ENCODE data around the gene MAST4. TPM values are rescaled to one million over a fixed set of nuclear protein-coding genes. Genes with fewer than 3 reads are reported as not detected.
A peak's percentile ranks its signal among the peaks of the same experiment; 100 is the strongest.

Gene MAST4
- total and polyA plus RNA-seq, 2 donors from 2014 or later, result 27.3 to 31.4 TPM

- peaks cover 0 to 16% (median 6%) of the 10 kb centered on the region in 3 donors for H3K4me1 ChIP-seq (ENCODE audit: control insufficient read depth in 2 of 3, insufficient read depth in 2 of 3, low read depth in 1 of 3, low read length in 3 of 3)
- FAIRE-seq (no peak), DNase-seq (no peak)
- H3K27ac ChIP-seq (ENCODE audit: low read depth in 2 of 2, low read length in 2 of 2), result no peak overlapping the region
- intact Hi-C loops (cut with DNase I), result no loop called here
- H3K9ac ChIP-seq (ENCODE audit: low read length in 3 of 3), result no peak overlapping the region
- no peaks in the 10 kb centered on the region for H3K27me3 ChIP-seq (ENCODE audit: control insufficient read depth, insufficient read depth, low read length)
- no peaks in the 10 kb centered on the region for H3K9me3 ChIP-seq (ENCODE audit: control insufficient read depth in 2 of 3, insufficient read depth in 1 of 3, low read length in 3 of 3)
- no peak overlapping the region for H3K4me3 ChIP-seq (ENCODE audit: low read length in 3 of 3)
- TF ChIP-seq CTCF (IDR thresholded peaks at IDR 0.05; ENCODE audit: borderline replicate concordance, extremely low read depth, insufficient read depth), result no peak
- H3K36me3 ChIP-seq (ENCODE audit: control insufficient read depth in 2 of 3, insufficient read depth in 3 of 3, low read length in 3 of 3), result no peaks in the 10 kb centered on the region
Measured at GRCh38 chr5:67031692-67032091, 435.5 kb downstream of the MAST4 start.

GRCh38 chr5:67032921-67033664 is 436.9 kb downstream of the MAST4 start:
- Histone ChIP-seq H3K27ac (ENCODE audit: low read depth in 2 of 2, low read length in 2 of 2) (no peak overlapping the region), H3K27me3 (ENCODE audit: control insufficient read depth, insufficient read depth, low read length) (no peaks in the 10 kb centered on the region), H3K4me1 (ENCODE audit: control insufficient read depth in 2 of 3, insufficient read depth in 2 of 3, low read depth in 1 of 3, low read length in 3 of 3) (peaks cover 0 to 16% (median 6%) of the 10 kb centered on the region in 3 donors), H3K36me3 (ENCODE audit: control insufficient read depth in 2 of 3, insufficient read depth in 3 of 3, low read length in 3 of 3) (no peaks in the 10 kb centered on the region), H3K4me3 (ENCODE audit: low read length in 3 of 3) (no peak overlapping the region), H3K9ac (ENCODE audit: low read length in 3 of 3) (no peak overlapping the region), H3K9me3 (ENCODE audit: control insufficient read depth in 2 of 3, insufficient read depth in 1 of 3, low read length in 3 of 3) (no peaks in the 10 kb centered on the region)
- no peak for TF ChIP-seq CTCF (IDR thresholded peaks at IDR 0.05; ENCODE audit: borderline replicate concordance, extremely low read depth, insufficient read depth)
- DNase-seq (peak in 1 of 5 donors; percentile 37), FAIRE-seq (peak; percentile 27)
- intact Hi-C loops (cut with DNase I), result no loop called here

GRCh38 chr5:67033880-67034651 is 437.9 kb downstream of the MAST4 start:
- Histone ChIP-seq H3K4me3 (ENCODE audit: low read length in 3 of 3) (no peak overlapping the region), H3K27ac (ENCODE audit: low read depth in 2 of 2, low read length in 2 of 2) (no peak overlapping the region), H3K9ac (ENCODE audit: low read length in 3 of 3) (no peak overlapping the region), H3K9me3 (ENCODE audit: control insufficient read depth in 2 of 3, insufficient read depth in 1 of 3, low read length in 3 of 3) (no peaks in the 10 kb centered on the region), H3K36me3 (ENCODE audit: control insufficient read depth in 2 of 3, insufficient read depth in 3 of 3, low read length in 3 of 3) (no peaks in the 10 kb centered on the region), H3K4me1 (ENCODE audit: control insufficient read depth in 2 of 3, insufficient read depth in 2 of 3, low read depth in 1 of 3, low read length in 3 of 3) (peaks cover 0 to 16% (median 6%) of the 10 kb centered on the region in 3 donors), H3K27me3 (ENCODE audit: control insufficient read depth, insufficient read depth, low read length) (no peaks in the 10 kb centered on the region)
- intact Hi-C loops (cut with DNase I), result no loop called here
- no peak for TF ChIP-seq CTCF (IDR thresholded peaks at IDR 0.05; ENCODE audit: borderline replicate concordance, extremely low read depth, insufficient read depth)
- no peak for FAIRE-seq
- DNase-seq, result no peak
